Measurements from ENCODE around the gene SLC41A3. TPM values are rescaled to one million over a fixed set of nuclear protein-coding genes. Genes with fewer than 3 reads are reported as not detected.
"Not testable (repeated sequence)": the region's sequence is repeated elsewhere in the genome, so short reads cannot be mapped to it uniquely, and the experiment has no call there.

Gene SLC41A3
- total RNA-seq, 1 donor from 2014 or later = 58.8 TPM

DNA sequence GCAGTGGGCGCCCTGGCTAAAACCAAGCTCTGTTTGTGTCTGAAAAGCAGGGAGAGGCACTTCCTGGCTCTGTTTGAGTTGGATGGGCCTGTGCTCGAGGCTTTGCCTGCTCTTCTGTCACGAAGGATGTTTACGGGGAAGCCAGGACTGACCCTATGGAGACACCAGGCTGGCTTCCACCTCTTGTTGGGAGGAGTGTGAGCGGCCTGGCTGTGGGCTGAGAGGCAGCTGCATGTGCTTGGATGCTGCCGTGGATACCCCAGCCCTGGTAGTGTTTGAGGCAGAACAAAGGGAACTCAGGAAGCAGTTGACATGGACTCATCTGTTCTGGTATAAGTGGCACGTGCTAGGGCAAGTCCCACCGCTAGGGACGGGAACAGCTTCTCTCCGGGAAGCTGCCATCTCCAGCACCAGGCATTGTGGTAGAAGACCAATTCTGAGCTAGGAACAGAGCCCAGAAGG is 17.6 kb upstream of the SLC41A3 start:
- Mint-ChIP-seq H3K9me3 (peaks cover 2% of the 10 kb centered on the region), H3K27me3 (ENCODE audit: low read depth) (no peaks in the 10 kb centered on the region), H3K4me3 (no peak overlapping the region), H3K27ac (ENCODE audit: unreplicated experiment) (no peak overlapping the region), H3K36me3 (ENCODE audit: low read depth) (peaks cover 4% of the 10 kb centered on the region), H3K4me1 (no peaks in the 10 kb centered on the region)
- TF ChIP-seq, protein P1, sequence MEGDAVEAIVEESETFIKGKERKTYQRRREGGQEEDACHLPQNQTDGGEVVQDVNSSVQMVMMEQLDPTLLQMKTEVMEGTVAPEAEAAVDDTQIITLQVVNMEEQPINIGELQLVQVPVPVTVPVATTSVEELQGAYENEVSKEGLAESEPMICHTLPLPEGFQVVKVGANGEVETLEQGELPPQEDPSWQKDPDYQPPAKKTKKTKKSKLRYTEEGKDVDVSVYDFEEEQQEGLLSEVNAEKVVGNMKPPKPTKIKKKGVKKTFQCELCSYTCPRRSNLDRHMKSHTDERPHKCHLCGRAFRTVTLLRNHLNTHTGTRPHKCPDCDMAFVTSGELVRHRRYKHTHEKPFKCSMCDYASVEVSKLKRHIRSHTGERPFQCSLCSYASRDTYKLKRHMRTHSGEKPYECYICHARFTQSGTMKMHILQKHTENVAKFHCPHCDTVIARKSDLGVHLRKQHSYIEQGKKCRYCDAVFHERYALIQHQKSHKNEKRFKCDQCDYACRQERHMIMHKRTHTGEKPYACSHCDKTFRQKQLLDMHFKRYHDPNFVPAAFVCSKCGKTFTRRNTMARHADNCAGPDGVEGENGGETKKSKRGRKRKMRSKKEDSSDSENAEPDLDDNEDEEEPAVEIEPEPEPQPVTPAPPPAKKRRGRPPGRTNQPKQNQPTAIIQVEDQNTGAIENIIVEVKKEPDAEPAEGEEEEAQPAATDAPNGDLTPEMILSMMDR (conservative IDR thresholded peaks at IDR 0.05) = no peak
- no peak for DNase-seq (ENCODE audit: low read depth, low spot score)

DNA sequence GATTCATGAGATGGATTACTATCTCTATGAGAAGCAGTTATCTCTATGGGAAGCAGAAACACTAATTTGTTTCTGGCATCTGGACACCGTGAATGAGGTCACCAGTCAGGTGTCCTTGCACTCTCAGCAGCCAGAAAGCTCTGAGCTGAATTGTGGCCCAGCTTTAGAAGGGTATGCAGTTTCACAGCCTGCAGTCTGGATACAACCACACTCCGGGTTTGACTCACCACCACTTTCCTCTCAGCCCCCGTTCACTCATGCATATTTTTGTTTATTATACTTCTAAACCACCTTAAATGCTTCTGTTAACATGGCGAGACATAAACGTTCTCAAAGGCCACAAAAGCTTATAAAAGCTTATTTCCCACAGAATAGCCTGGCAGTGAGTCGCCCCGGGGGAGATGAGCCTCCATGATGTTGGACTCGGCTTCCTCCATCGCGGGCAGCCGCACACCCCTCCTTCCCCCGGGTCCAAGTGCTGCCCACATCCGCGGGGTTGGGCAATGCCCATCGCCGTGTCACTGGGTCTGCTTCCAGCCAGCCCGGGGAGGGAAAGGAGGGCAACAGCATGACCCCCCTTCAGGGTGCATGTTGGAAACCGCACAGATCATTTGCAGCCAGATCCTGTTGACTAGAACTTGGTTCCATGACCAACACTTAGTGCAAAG is 16.8 kb upstream of the SLC41A3 start:
- TF ChIP-seq, protein P1 (conservative IDR thresholded peaks at IDR 0.05) = no peak
- H3K27me3 Mint-ChIP-seq (ENCODE audit: low read depth) = no peaks in the 10 kb centered on the region
- no peak for DNase-seq (ENCODE audit: low read depth, low spot score)
- peaks cover 3% of the 10 kb centered on the region for H3K9me3 Mint-ChIP-seq
- H3K4me1 Mint-ChIP-seq = no peaks in the 10 kb centered on the region
- H3K27ac Mint-ChIP-seq (ENCODE audit: unreplicated experiment) = no peak overlapping the region
- H3K4me3 Mint-ChIP-seq = no peak overlapping the region
- H3K36me3 Mint-ChIP-seq (ENCODE audit: low read depth) = peaks cover 5% of the 10 kb centered on the region

DNA sequence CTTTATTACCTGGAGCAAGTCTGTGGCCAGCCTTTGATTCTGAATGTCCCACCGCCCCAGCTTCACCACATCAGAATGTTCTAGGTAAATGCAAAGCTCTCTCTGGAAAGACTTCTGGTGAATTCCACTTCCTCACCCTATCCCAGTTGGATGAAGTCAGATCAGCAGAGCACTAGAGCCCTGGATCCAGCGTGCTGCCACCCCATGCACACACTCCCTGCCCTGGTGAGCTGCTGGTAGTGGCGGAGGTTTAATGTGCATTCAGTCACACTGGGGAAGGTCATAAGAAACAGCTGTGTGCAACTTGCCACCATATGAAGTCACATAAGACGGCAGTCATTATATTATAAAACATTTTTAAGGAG is 16.3 kb upstream of the SLC41A3 start:
- H3K9me3 Mint-ChIP-seq = peaks cover 7% of the 10 kb centered on the region
- peaks cover 9% of the 10 kb centered on the region for H3K36me3 Mint-ChIP-seq (ENCODE audit: low read depth)
- no peaks in the 10 kb centered on the region for H3K4me1 Mint-ChIP-seq

DNA sequence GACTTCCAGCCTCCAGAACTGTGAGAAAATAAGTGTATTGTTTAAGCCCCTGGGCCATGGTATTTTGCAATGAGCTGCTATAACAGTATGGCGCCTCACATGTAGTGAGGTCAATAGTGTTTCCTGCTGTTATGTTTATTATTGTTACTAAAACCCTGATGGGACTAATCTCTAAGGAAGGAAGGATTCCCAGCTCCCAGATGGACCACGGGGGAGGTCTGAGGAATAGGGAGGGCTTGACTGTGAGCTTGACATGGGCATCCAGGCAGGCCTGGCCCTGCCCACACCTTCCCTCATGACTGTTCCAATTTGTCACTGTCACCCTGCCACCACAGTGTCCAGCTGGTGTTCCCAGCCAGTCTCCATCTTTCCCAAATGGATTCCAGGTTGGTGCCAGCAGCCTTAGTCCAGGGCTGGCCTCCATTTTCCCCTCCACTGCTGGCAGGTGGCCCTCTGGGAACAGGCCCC is 14.5 kb upstream of the SLC41A3 start:
- Mint-ChIP-seq H3K4me3 (no peak overlapping the region), H3K36me3 (ENCODE audit: low read depth) (peaks cover 9% of the 10 kb centered on the region), H3K9me3 (peaks cover 9% of the 10 kb centered on the region), H3K4me1 (no peaks in the 10 kb centered on the region), H3K27me3 (ENCODE audit: low read depth) (no peaks in the 10 kb centered on the region), H3K27ac (ENCODE audit: unreplicated experiment) (no peak overlapping the region)
- TF ChIP-seq, protein P1 (conservative IDR thresholded peaks at IDR 0.05) = no peak
- DNase-seq (ENCODE audit: low read depth, low spot score) = no peak

More for the DNA sequence above, 16.3 kb upstream of the SLC41A3 start:
- Mint-ChIP-seq H3K27ac (ENCODE audit: unreplicated experiment) (peak overlapping the region; percentile 4), H3K27me3 (ENCODE audit: low read depth) (no peaks in the 10 kb centered on the region), H3K4me3 (no peak overlapping the region)
- TF ChIP-seq, protein P1 (conservative IDR thresholded peaks at IDR 0.05) = no peak
- no peak for DNase-seq (ENCODE audit: low read depth, low spot score)

DNA sequence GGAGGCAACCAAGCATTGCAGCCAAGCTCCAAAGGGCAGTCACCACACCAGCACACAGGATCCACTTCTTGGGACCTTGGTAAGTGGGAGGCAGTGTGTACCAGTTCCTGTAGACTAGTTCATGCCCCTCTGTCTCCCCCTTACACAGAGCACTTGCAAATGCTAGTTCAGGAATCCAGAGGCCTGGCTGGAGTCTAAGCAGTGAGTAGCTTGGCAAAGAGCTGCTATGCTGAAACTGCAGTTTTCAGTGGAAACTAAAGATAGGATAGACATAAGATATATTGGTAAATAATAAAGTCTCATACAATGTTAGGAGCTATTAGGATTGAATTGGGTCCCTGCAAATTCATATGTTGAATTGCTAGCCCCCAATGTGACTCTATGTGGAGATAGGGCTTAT is 13.9 kb upstream of the SLC41A3 start:
- no peak for DNase-seq (ENCODE audit: low read depth, low spot score)
- Mint-ChIP-seq H3K4me3 (no peak overlapping the region), H3K9me3 (peaks cover 9% of the 10 kb centered on the region), H3K36me3 (ENCODE audit: low read depth) (peaks cover 9% of the 10 kb centered on the region), H3K27me3 (ENCODE audit: low read depth) (no peaks in the 10 kb centered on the region), H3K27ac (ENCODE audit: unreplicated experiment) (no peak overlapping the region), H3K4me1 (no peaks in the 10 kb centered on the region)
- TF ChIP-seq, protein P1 (conservative IDR thresholded peaks at IDR 0.05) = no peak

DNA sequence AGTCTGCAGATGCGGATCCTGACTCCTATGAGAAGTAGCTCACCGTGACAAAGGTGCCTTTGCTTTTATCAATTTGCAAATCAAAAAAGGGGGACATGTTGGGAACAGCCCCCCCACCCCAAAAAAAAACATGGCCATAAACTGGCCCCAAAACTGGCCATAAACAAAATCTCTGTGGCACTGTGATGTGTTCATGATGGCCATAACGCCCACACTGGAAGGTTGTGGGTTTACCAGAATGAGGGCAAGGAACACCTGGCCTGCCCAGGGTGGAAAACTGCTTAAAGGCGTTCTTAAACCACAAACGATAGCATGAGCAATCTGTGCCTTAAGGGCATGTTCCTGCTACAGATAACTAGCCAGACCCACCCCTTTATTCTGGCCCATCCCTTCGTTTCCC is 12.3 kb upstream of the SLC41A3 start:
- H3K4me1 Mint-ChIP-seq; DNase-seq (ENCODE audit: low read depth, low spot score); H3K27ac Mint-ChIP-seq (ENCODE audit: unreplicated experiment); H3K4me3 Mint-ChIP-seq; H3K27me3 Mint-ChIP-seq (ENCODE audit: low read depth): not testable (repeated sequence)
- peaks cover 13% of the 10 kb centered on the region for H3K36me3 Mint-ChIP-seq (ENCODE audit: low read depth)
- peaks cover 13% of the 10 kb centered on the region for H3K9me3 Mint-ChIP-seq

DNA sequence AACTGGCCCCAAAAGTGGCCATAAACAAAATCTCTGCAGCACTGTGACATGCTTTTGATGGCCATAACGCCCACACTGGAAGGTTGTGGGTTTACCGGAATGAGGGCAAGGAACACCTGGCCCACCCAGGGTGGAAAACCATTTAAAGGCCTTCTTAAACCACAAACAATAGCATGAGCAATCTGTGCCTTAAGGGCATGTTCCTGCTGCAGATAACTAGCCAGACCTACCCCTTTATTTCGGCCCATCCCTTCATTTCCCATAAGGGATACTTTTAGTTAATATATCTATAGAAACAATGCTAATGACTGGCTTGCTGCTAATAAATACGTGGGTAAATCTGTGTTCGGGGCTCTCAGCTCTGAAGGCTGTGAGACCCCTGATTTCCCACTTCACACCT is 8.2 kb upstream of the SLC41A3 start:
- DNase-seq (ENCODE audit: low read depth, low spot score); H3K4me3 Mint-ChIP-seq; H3K27ac Mint-ChIP-seq (ENCODE audit: unreplicated experiment); H3K27me3 Mint-ChIP-seq (ENCODE audit: low read depth); H3K4me1 Mint-ChIP-seq: not testable (repeated sequence)
- Mint-ChIP-seq H3K9me3 (peaks cover 21% of the 10 kb centered on the region), H3K36me3 (ENCODE audit: low read depth) (peaks cover 21% of the 10 kb centered on the region)
